Astrocyte (in vitro differentiated cells and primary cell): Measurements from ENCODE around the gene TAL1. TPM values are rescaled to one million over a fixed set of nuclear protein-coding genes. Genes with fewer than 3 reads are reported as not detected.

Experiments
- DNase-seq: peaks from one replicate; pipeline ENCODE4 v3.0.0-alpha.2; 2010; ENCODE audit warnings: low read depth
- FAIRE-seq: peaks from 2 replicates; lab custom pipeline; 2011; peaks lifted over from hg19 to GRCh38; lab: Jason Lieb, UNC
- H2AFZ ChIP-seq: 2 replicates; pipeline ENCODE4 v1.6.0; 2012; ENCODE audit warnings: low read depth, low read length, inconsistent platforms
- H3K27ac ChIP-seq: 2 replicates; pipeline ENCODE4 v1.5.1; 2011; ENCODE audit warnings: low read depth, low read length, inconsistent platforms
- H3K27me3 ChIP-seq: 2 replicates; pipeline ENCODE4 v1.6.0; 2011; ENCODE audit warnings: low read length, inconsistent platforms; ENCODE audit not compliant: insufficient read depth
- H3K36me3 ChIP-seq: 2 replicates; pipeline ENCODE4 v1.5.1; 2011; ENCODE audit warnings: low read length, inconsistent platforms; ENCODE audit not compliant: insufficient read depth
- H3K4me1 ChIP-seq: 2 replicates; pipeline ENCODE4 v1.5.1; 2011; ENCODE audit warnings: low read length, inconsistent platforms; ENCODE audit not compliant: insufficient read depth
- H3K4me2 ChIP-seq: 2 replicates; pipeline ENCODE4 v1.6.0; 2012; ENCODE audit warnings: low read length, inconsistent platforms
- H3K4me3 ChIP-seq: 2 replicates; pipeline ENCODE4 v1.5.1; 2011; ENCODE audit warnings: low read depth, mild to moderate bottlenecking, low read length, inconsistent platforms; ENCODE audit not compliant: insufficient read depth
- H3K79me2 ChIP-seq: 2 replicates; pipeline ENCODE4 v1.6.0; 2012; ENCODE audit warnings: mild to moderate bottlenecking, low read length, inconsistent platforms; ENCODE audit not compliant: insufficient read depth
- H3K9ac ChIP-seq: 2 replicates; pipeline ENCODE4 v1.6.0; 2012; ENCODE audit warnings: mild to moderate bottlenecking, low read length, inconsistent platforms
- H3K9me3 ChIP-seq: 2 replicates; pipeline ENCODE4 v1.5.1; 2012; ENCODE audit warnings: low read depth, mild to moderate bottlenecking, low read length, inconsistent platforms; ENCODE audit not compliant: insufficient read depth
- H4K20me1 ChIP-seq: 2 replicates; pipeline ENCODE4 v1.6.0; 2012; ENCODE audit warnings: low read length, inconsistent platforms; ENCODE audit not compliant: insufficient read depth
- H3K27ac Mint-ChIP-seq: one replicate; pipeline ENCODE4 v1.8.0; 2021; ENCODE audit warnings: mild to moderate bottlenecking, mixed read lengths; ENCODE audit not compliant: unreplicated experiment
- H3K27me3 Mint-ChIP-seq: one replicate; pipeline ENCODE4 v1.8.0; 2021; ENCODE audit warnings: low read depth, mixed read lengths; ENCODE audit not compliant: unreplicated experiment
- H3K36me3 Mint-ChIP-seq: one replicate; pipeline ENCODE4 v1.8.0; 2021; ENCODE audit warnings: low read depth, mixed read lengths; ENCODE audit not compliant: unreplicated experiment
- H3K4me1 Mint-ChIP-seq: one replicate; pipeline ENCODE4 v1.8.0; 2021; ENCODE audit warnings: low read depth, mixed read lengths; ENCODE audit not compliant: unreplicated experiment
- H3K4me3 Mint-ChIP-seq: one replicate; pipeline ENCODE4 v1.8.0; 2021; ENCODE audit warnings: mild to moderate bottlenecking, moderate library complexity, mixed read lengths; ENCODE audit not compliant: unreplicated experiment
- H3K9me3 Mint-ChIP-seq: one replicate; pipeline ENCODE4 v1.8.0; 2021; ENCODE audit warnings: mild to moderate bottlenecking, mixed read lengths; ENCODE audit not compliant: unreplicated experiment
- EZH2 ChIP-seq: IDR thresholded peaks from 2 replicates; pipeline ENCODE4 v1.6.1; 2012; ENCODE audit warnings: mild to moderate bottlenecking, low read length, inconsistent platforms; ENCODE audit not compliant: insufficient read depth
- total RNA-seq: library from RNA; stranded (reverse); gene quantifications from 2 replicates; pipeline ENCODE4 v1.2.1, GENCODE V29; 2021
- TF ChIP-seq, protein P1 (sequence below): IDR thresholded peaks from 2 replicates; pipeline ENCODE4 v1.5.1; 2011; ENCODE audit warnings: low read depth, mild to moderate bottlenecking, inconsistent platforms, low read length, moderate library complexity; ENCODE audit not compliant: insufficient read depth

TAL1 gene
- total RNA-seq, 1 donor from 2014 or later: 0.14 TPM

DNA sequence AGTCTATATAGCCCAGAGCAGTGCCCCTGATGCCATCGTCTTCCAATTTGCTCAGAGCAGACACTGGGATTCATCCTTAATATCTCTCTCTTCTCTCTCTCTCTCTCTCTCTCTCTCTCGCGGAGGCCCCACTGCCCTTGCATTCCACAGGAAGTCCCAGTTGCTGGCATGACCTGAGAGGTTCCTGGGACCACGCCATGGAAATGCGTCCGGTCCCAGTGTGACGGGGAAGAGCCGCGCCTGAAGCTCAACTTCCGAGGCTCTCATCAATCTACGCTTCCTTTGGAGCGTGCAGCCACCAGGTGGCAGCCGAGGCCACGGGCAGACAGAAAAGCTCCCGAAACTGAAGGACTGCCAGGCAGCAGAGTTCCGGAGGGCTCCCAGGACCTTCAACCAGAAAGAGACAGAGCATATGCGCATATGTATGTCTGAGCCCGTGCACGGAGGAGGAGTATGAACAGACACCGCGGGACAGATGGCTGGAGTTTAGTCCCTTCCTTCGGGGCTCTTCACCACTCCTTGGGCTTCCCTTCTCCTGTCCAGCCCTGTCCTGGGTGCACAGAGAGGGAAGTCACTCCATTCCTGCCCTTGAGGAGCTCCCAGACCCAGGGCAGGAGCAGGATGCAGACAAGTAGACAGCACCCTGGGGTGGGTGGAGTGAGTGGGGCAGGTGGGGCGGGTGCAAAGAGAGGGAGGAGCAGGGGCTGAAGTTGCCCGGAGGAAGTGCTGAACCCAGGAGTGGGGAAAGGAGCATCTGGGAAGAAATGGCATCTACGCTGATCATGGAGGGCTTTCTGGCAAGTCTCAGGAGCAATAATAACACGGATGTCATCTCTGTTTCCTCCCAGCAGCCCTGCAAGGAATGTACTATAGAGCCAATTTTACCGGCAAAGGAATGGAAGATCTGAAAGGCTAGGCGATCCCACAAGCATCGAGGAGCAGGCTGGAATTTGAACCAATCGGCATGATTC is 52.7 kb downstream of the TAL1 start:
- no peak for FAIRE-seq

DNA sequence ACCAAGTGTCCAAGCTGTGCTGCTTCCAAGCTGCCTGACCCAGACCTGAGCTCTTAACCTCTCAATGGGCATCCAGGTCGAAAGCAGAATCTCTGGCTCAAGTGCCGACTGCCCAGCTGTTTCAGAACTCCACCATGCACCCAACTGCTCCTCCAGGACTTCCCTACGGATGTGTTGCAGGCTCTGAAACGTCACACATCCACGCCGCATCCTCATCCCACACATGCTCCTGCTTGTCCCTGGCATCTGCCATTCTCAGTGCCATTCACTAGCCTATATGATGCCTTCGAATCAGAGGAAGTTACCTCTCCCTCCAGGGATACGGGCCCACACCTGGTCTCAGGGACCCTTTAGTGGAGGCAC is 53.4 kb downstream of the TAL1 start:
- peak overlapping the region; percentile 6 for H3K27ac Mint-ChIP-seq
- Histone ChIP-seq H3K79me2 (no peaks in the 10 kb centered on the region), H3K4me3 (peak overlapping the region; percentile 54), H3K4me1 (peaks cover 4% of the 10 kb centered on the region), H3K9me3 (no peaks in the 10 kb centered on the region), H3K36me3 (no peaks in the 10 kb centered on the region), H3K27me3 (no peaks in the 10 kb centered on the region), H2AFZ (peak overlapping the region; percentile 98), H3K27ac (no peak overlapping the region), H4K20me1 (no peaks in the 10 kb centered on the region), H3K9ac (peak overlapping the region; percentile 49), H3K4me2 (peak overlapping the region; percentile 91)
- H3K36me3 Mint-ChIP-seq: no peaks in the 10 kb centered on the region
- no peak overlapping the region for H3K4me3 Mint-ChIP-seq
- peaks cover 33% of the 10 kb centered on the region for H3K27me3 Mint-ChIP-seq
- no peak for FAIRE-seq
- no peak for TF ChIP-seq EZH2
- TF ChIP-seq, protein P1, sequence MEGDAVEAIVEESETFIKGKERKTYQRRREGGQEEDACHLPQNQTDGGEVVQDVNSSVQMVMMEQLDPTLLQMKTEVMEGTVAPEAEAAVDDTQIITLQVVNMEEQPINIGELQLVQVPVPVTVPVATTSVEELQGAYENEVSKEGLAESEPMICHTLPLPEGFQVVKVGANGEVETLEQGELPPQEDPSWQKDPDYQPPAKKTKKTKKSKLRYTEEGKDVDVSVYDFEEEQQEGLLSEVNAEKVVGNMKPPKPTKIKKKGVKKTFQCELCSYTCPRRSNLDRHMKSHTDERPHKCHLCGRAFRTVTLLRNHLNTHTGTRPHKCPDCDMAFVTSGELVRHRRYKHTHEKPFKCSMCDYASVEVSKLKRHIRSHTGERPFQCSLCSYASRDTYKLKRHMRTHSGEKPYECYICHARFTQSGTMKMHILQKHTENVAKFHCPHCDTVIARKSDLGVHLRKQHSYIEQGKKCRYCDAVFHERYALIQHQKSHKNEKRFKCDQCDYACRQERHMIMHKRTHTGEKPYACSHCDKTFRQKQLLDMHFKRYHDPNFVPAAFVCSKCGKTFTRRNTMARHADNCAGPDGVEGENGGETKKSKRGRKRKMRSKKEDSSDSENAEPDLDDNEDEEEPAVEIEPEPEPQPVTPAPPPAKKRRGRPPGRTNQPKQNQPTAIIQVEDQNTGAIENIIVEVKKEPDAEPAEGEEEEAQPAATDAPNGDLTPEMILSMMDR: no peak
- peaks cover 1% of the 10 kb centered on the region for H3K9me3 Mint-ChIP-seq
- H3K4me1 Mint-ChIP-seq: peaks cover 12% of the 10 kb centered on the region
- DNase-seq: no peak

More for the DNA sequence above, 52.7 kb downstream of the TAL1 start:
- H3K27me3 Mint-ChIP-seq: peaks cover 30% of the 10 kb centered on the region
- peaks cover 1% of the 10 kb centered on the region for H3K9me3 Mint-ChIP-seq
- Histone ChIP-seq H3K27ac (no peak overlapping the region), H3K9me3 (no peaks in the 10 kb centered on the region), H3K27me3 (no peaks in the 10 kb centered on the region), H2AFZ (peak overlapping the region; percentile 98), H3K4me1 (peaks cover 4% of the 10 kb centered on the region), H3K4me2 (peak overlapping the region; percentile 91), H3K79me2 (no peaks in the 10 kb centered on the region), H3K4me3 (peak overlapping the region; percentile 54), H4K20me1 (no peaks in the 10 kb centered on the region), H3K9ac (peak overlapping the region; percentile 49), H3K36me3 (no peaks in the 10 kb centered on the region)
- H3K4me1 Mint-ChIP-seq: peaks cover 12% of the 10 kb centered on the region
- peak overlapping the region; percentile 80 for H3K4me3 Mint-ChIP-seq
- H3K27ac Mint-ChIP-seq: peak overlapping the region; percentile 95
- H3K36me3 Mint-ChIP-seq: no peaks in the 10 kb centered on the region
- DNase-seq: peak; percentile 82
- no peak for TF ChIP-seq EZH2
- TF ChIP-seq, protein P1: peak; percentile 77
